Measurements from ENCODE around the gene IFI16. TPM values are rescaled to one million over a fixed set of nuclear protein-coding genes. Genes with fewer than 3 reads are reported as not detected.
"Not testable (repeated sequence)": the region's sequence is repeated elsewhere in the genome, so short reads cannot be mapped to it uniquely, and the experiment has no call there.

IFI16 gene
- total RNA-seq, 4 donors from 2014 or later = 46.1 to 154 (median 96.9) TPM

GRCh38 chr1:159030311-159030710, 20.6 kb downstream of the IFI16 start:
- DNase-seq = no peak
- WGBS, 2 donors = 89% methylated on average over 1 of the region's 1 CpG; no CpG with 5 or more reads in 1 of the 2 donors
- no peak overlapping the region for H3K27ac ChIP-seq
- TF ChIP-seq POLR2A (IDR thresholded peaks at IDR 0.05) (no peak), CTCF (IDR thresholded peaks at IDR 0.05) (no peak)
- H3K27me3 ChIP-seq = no peaks in the 10 kb centered on the region
- intact Hi-C loops (cut with DNase I) = no loop called here
- peaks cover 8 to 86% (median 18%) of the 10 kb centered on the region in 3 donors for H3K36me3 ChIP-seq
- H3K4me1 ChIP-seq = peaks cover 0 to 59% (median 34%) of the 10 kb centered on the region in 3 donors
- no peak overlapping the region for H3K4me3 ChIP-seq
- H3K9me3 ChIP-seq = no peaks in the 10 kb centered on the region

GRCh38 chr1:159030877-159031447, 21.3 kb downstream of the IFI16 start:
- WGBS, 2 donors = 42 to 61% methylated on average over 3 of the region's 3 CpGs
- peak overlapping the region in 2 of 4 donors; percentile 7 to 55 for H3K27ac ChIP-seq
- H3K4me1 ChIP-seq = peaks cover 0 to 53% (median 30%) of the 10 kb centered on the region in 3 donors
- DNase-seq = no peak
- H3K27me3 ChIP-seq = no peaks in the 10 kb centered on the region
- intact Hi-C loops (cut with DNase I) = no loop called here
- H3K9me3 ChIP-seq = no peaks in the 10 kb centered on the region
- peaks cover 8 to 88% (median 17%) of the 10 kb centered on the region in 3 donors for H3K36me3 ChIP-seq
- TF ChIP-seq POLR2A (IDR thresholded peaks at IDR 0.05) (no peak), CTCF (IDR thresholded peaks at IDR 0.05) (no peak)
- H3K4me3 ChIP-seq = no peak overlapping the region

GRCh38 chr1:159040206-159040605, 30.5 kb downstream of the IFI16 start:
- Histone ChIP-seq H3K9me3 (no peaks in the 10 kb centered on the region), H3K27me3 (no peaks in the 10 kb centered on the region), H3K4me3 (no peak overlapping the region), H3K27ac (no peak overlapping the region), H3K4me1 (peaks cover 0 to 14% (median 0%) of the 10 kb centered on the region in 3 donors), H3K36me3 (peaks cover 17 to 96% (median 41%) of the 10 kb centered on the region in 3 donors)
- intact Hi-C loops (cut with DNase I) = no loop called here
- no peak for TF ChIP-seq POLR2A (IDR thresholded peaks at IDR 0.05)
- no peak for TF ChIP-seq CTCF (IDR thresholded peaks at IDR 0.05)
- WGBS, 2 donors = 79 to 83% methylated on average over 1 of the region's 1 CpG
- DNase-seq = no peak

GRCh38 chr1:159040893-159041724, 31.4 kb downstream of the IFI16 start:
- Histone ChIP-seq H3K9me3 (no peaks in the 10 kb centered on the region), H3K36me3 (peaks cover 17 to 96% (median 39%) of the 10 kb centered on the region in 3 donors), H3K27me3 (no peaks in the 10 kb centered on the region), H3K27ac (no peak overlapping the region), H3K4me3 (no peak overlapping the region), H3K4me1 (peaks cover 0 to 14% (median 0%) of the 10 kb centered on the region in 3 donors)
- DNase-seq = no peak
- intact Hi-C loops (cut with DNase I) = no loop called here
- 78 to 85% methylated on average over 7 of the region's 7 CpGs for WGBS, 2 donors
- TF ChIP-seq CTCF (IDR thresholded peaks at IDR 0.05) (no peak), POLR2A (IDR thresholded peaks at IDR 0.05) (no peak)

- peaks cover 6 to 92% (median 15%) of the 10 kb centered on the region in 3 donors for H3K36me3 ChIP-seq
- H3K27me3 ChIP-seq; intact Hi-C loops (cut with DNase I); H3K9me3 ChIP-seq; H3K4me1 ChIP-seq; DNase-seq; H3K27ac ChIP-seq; H3K4me3 ChIP-seq: not testable (repeated sequence)
- WGBS, 2 donors = 35 to 52% methylated on average over 1 of the region's 1 CpG
These were observed 36.8 kb downstream of the IFI16 start for GRCh38 chr1:159046486-159046885.

Measured in esophagus squamous epithelium (tissue), 5 donors.